ENCODE measurements around the gene GPR132. TPM values are rescaled to one million over a fixed set of nuclear protein-coding genes. Genes with fewer than 3 reads are reported as not detected.

GPR132 gene
- total RNA-seq, 6 experiments from 2014 or later, result 0.05 to 0.14 TPM; not detected in 4

DNA sequence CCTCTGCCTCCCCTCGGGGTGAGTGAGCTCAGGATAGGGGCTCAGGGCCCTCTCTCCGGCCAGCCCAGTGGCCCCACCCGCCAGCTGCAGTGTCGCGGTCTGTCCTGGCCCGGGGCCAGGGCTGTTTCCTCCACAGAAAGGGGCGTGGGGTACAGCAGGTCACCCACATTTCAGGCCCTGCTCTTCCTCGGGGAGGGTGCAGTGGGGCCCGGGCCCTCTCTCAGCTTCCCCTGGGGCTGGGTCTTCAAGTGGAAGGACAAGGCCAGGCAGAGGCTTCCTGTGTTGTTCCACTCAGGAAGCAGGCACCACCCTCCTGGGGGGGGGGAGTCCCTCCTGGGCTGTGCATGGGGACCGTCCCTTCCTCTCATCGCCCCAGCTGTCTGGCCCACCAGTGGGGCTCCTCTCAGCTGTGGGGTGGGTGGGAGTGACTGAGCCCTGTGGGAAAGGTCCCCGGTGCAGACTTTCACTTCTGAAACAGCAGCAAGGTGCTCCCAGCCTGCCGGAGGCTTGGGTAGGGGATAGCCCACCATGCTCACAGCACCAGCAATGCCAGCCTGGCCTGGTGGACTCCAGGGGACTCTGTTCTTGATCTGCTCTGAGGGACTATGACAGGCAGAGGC lies 3.7 kb downstream of the GPR132 start:
- DNase-seq, result no peak
- no peak for TF ChIP-seq CTCF (IDR thresholded peaks at IDR 0.05)
- Mint-ChIP-seq H3K4me3 (no peak overlapping the region), H3K27ac (no peak overlapping the region), H3K9me3 (no peaks in the 10 kb centered on the region), H3K27me3 (ENCODE audit: insufficient read depth) (peaks cover 4% of the 10 kb centered on the region), H3K4me1 (ENCODE audit: low read depth) (no peaks in the 10 kb centered on the region), H3K36me3 (ENCODE audit: low read depth) (no peaks in the 10 kb centered on the region)

DNA sequence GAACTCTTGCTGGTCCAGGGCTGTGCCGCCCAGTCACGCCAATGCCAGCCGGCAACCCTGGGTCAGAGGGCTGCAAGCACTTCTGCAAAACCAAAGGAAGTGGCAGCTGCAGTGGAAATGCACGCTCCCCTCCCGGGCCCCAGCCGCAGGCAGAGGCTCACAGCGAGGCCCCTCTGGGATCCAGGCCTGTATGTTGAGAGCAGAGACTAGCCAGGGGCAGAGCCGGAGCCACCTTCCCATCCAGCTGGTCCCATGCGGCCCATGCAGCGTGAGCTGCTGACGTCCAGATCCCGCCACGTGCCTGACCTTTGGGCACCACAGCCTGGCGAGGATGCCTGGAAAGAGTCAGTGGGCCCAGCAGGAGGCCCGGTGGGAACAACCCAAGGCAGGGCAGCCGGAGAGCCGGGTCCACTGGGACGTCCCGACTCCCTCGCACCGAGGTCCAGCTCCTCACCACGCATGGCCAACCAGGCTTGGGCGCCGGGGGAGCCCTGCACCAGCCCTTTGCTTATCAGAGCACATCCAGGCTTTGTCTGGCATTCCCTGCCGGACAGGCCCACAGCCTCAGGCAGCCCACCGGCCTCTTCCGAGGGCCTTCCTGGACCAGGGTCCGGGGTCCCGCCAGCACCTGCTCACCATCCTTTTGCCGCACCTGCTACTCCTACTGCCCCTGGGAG lies 4.3 kb downstream of the GPR132 start:
- no peaks in the 10 kb centered on the region for H3K4me1 Mint-ChIP-seq (ENCODE audit: low read depth)
- no peak for DNase-seq
- H3K27me3 Mint-ChIP-seq (ENCODE audit: insufficient read depth), result peaks cover 4% of the 10 kb centered on the region
- H3K4me3 Mint-ChIP-seq, result no peak overlapping the region
- TF ChIP-seq CTCF (IDR thresholded peaks at IDR 0.05), result no peak
- no peaks in the 10 kb centered on the region for H3K9me3 Mint-ChIP-seq
- no peaks in the 10 kb centered on the region for H3K36me3 Mint-ChIP-seq (ENCODE audit: low read depth)
- H3K27ac Mint-ChIP-seq, result no peak overlapping the region

GRCh38 chr14:105059925-105060565 lies 5.2 kb downstream of the GPR132 start:
- Mint-ChIP-seq H3K36me3 (ENCODE audit: low read depth) (no peaks in the 10 kb centered on the region), H3K27me3 (ENCODE audit: insufficient read depth) (peaks cover 4% of the 10 kb centered on the region), H3K27ac (no peak overlapping the region), H3K4me3 (no peak overlapping the region), H3K4me1 (ENCODE audit: low read depth) (no peaks in the 10 kb centered on the region), H3K9me3 (no peaks in the 10 kb centered on the region)
- no peak for TF ChIP-seq CTCF (IDR thresholded peaks at IDR 0.05)
- DNase-seq, result no peak

- H3K27ac Mint-ChIP-seq, result no peak overlapping the region
- no peaks in the 10 kb centered on the region for H3K4me1 Mint-ChIP-seq (ENCODE audit: low read depth)
These were observed 6.0 kb downstream of the GPR132 start for GRCh38 chr14:105059035-105059924.

More at GRCh38 chr14:105059035-105059924, 6.0 kb downstream of the GPR132 start:
- no peaks in the 10 kb centered on the region for H3K36me3 Mint-ChIP-seq (ENCODE audit: low read depth)
- no peaks in the 10 kb centered on the region for H3K9me3 Mint-ChIP-seq
- peaks cover 4% of the 10 kb centered on the region for H3K27me3 Mint-ChIP-seq (ENCODE audit: insufficient read depth)
- TF ChIP-seq CTCF (IDR thresholded peaks at IDR 0.05), result no peak
- no peak overlapping the region for H3K4me3 Mint-ChIP-seq
- DNase-seq, result no peak

All from HFFc6 (cell line).